ENCODE measurements around the gene SNRNP40. TPM values are rescaled to one million over a fixed set of nuclear protein-coding genes. Genes with fewer than 3 reads are reported as not detected.

Gene SNRNP40
- total and polyA plus RNA-seq, 10 donors, result 21.4 to 53.0 (median 40.1) TPM

- TF ChIP-seq POLR2A (IDR thresholded peaks at IDR 0.05) (no peak), POLR2AphosphoS5 (IDR thresholded peaks at IDR 0.05) (no peak), CTCF (IDR thresholded peaks at IDR 0.05 in 8 of 11, conservative IDR thresholded peaks at IDR 0.05 in 3 of 11) (no peak)
- no peak for DNase-seq
- Histone ChIP-seq H3K9me3 (no peaks in the 10 kb centered on the region), H3K4me3 (no peak overlapping the region), H3K27me3 (replicated peaks in 1 of 7) (peaks cover 0 to 21% (median 0%) of the 10 kb centered on the region in 7 donors), H3K27ac (no peak overlapping the region), H3K4me1 (no peaks in the 10 kb centered on the region), H3K36me3 (no peaks in the 10 kb centered on the region)
- WGBS, 5 donors, result 57 to 76% (median 66%) methylated on average over 2 to 3 of the region's 3 CpGs
- intact Hi-C loops (cut with DNase I; ENCODE audit: low total_unique reads), result no loop called here
These were observed 74.4 kb downstream of the SNRNP40 start for GRCh38 chr1:31222176-31222575.

- H3K9me3 ChIP-seq, result no peaks in the 10 kb centered on the region
- intact Hi-C loops (cut with DNase I; ENCODE audit: low total_unique reads), result no loop called here
- 82 to 91% (median 87%) methylated on average over 6 of the region's 6 CpGs for WGBS, 5 donors
These were observed 75.5 kb downstream of the SNRNP40 start for GRCh38 chr1:31221072-31221471.

GRCh38 chr1:31219489-31219888 lies 77.1 kb downstream of the SNRNP40 start:
- Histone ChIP-seq H3K4me1 (peaks cover 0 to 10% (median 2%) of the 10 kb centered on the region in 6 donors), H3K27ac (no peak overlapping the region), H3K4me3 (no peak overlapping the region), H3K27me3 (replicated peaks in 1 of 7) (peaks cover 0 to 14% (median 0%) of the 10 kb centered on the region in 7 donors), H3K9me3 (no peaks in the 10 kb centered on the region), H3K36me3 (no peaks in the 10 kb centered on the region)
- no peak for DNase-seq
- intact Hi-C loops (cut with DNase I; ENCODE audit: low total_unique reads), result no loop called here
- 72 to 91% (median 85%) methylated on average over 2 to 6 of the region's 6 CpGs for WGBS, 5 donors
- TF ChIP-seq POLR2A (IDR thresholded peaks at IDR 0.05) (no peak), POLR2AphosphoS5 (IDR thresholded peaks at IDR 0.05) (no peak), CTCF (IDR thresholded peaks at IDR 0.05 in 8 of 11, conservative IDR thresholded peaks at IDR 0.05 in 3 of 11) (no peak)

More at GRCh38 chr1:31221072-31221471, 75.5 kb downstream of the SNRNP40 start:
- no peak for DNase-seq
- Histone ChIP-seq H3K4me3 (no peak overlapping the region), H3K27me3 (replicated peaks in 1 of 7) (peaks cover 0 to 21% (median 0%) of the 10 kb centered on the region in 7 donors), H3K27ac (no peak overlapping the region), H3K4me1 (peaks cover 0 to 1% (median 0%) of the 10 kb centered on the region in 6 donors), H3K36me3 (no peaks in the 10 kb centered on the region)
- no peak for TF ChIP-seq POLR2AphosphoS5 (IDR thresholded peaks at IDR 0.05)
- no peak for TF ChIP-seq POLR2A (IDR thresholded peaks at IDR 0.05)
- no peak for TF ChIP-seq CTCF (IDR thresholded peaks at IDR 0.05 in 8 of 11, conservative IDR thresholded peaks at IDR 0.05 in 3 of 11)

- Histone ChIP-seq H3K4me3 (no peak overlapping the region), H3K27me3 (replicated peaks in 1 of 7) (peaks cover 0 to 10% (median 0%) of the 10 kb centered on the region in 7 donors), H3K9me3 (no peaks in the 10 kb centered on the region), H3K36me3 (no peaks in the 10 kb centered on the region), H3K4me1 (peaks cover 0 to 10% (median 2%) of the 10 kb centered on the region in 6 donors), H3K27ac (no peak overlapping the region)
- WGBS, 5 donors, result 71 to 86% (median 78%) methylated on average over 8 of the region's 8 CpGs
- TF ChIP-seq POLR2AphosphoS5 (IDR thresholded peaks at IDR 0.05) (no peak), POLR2A (IDR thresholded peaks at IDR 0.05) (no peak)
- DNase-seq, result no peak
- intact Hi-C loops (cut with DNase I; ENCODE audit: low total_unique reads), result no loop called here
These were observed 77.9 kb downstream of the SNRNP40 start for GRCh38 chr1:31218705-31219104.
